ENCODE results near the gene RNF223.
"Not testable (repeated sequence)": the region's sequence is repeated elsewhere in the genome, so short reads cannot be mapped to it uniquely, and the experiment has no call there.

The RNF223 gene

DNA sequence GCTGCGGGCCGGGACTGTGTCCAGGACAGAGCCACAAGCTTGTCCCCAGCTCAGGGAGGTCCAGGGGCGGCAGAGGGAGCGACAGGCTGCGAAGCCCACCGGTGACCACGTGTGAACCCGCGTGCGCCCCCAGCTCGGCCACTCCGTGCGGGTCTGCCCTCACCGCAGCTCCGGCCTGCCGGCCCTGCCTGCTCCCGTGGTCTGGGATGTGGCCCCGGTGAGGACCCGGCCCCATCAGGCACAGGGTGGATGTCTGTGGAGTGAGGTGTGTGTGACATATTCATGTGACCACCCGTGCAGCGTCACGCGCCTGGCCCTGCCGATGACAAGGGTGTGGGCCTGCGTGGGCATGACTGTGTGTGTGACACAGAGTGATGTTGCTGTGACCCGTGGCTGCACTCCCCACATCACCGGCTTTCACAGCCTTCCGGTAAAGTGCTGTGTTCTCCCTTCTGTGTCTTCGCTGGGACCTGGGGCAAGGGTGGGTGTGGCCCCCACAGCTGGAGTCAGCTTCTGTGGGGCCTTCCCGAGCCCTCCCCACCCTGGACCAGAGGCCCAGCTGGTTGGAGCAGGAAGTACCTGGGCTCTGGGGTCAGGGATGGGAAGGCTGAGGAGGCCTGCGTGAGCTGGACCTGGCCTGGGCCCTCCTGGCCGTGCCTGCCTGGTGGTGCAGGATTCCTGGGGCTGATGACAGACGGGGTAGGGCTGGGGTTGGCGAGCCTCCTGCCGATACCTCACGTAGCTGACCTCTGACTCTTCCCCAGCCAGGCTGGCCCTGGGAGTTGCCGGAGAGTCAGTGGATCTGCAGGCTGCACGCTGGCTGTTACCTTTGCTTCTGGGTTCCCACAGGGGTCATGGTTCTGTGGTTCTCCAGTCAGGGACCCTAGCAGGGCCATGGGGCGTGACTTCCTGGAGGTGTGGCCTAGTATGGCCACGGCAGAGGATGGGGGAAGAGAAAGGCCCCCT is 4.1 kb downstream of the RNF223 start:
- no peak for DNase-seq

DNA sequence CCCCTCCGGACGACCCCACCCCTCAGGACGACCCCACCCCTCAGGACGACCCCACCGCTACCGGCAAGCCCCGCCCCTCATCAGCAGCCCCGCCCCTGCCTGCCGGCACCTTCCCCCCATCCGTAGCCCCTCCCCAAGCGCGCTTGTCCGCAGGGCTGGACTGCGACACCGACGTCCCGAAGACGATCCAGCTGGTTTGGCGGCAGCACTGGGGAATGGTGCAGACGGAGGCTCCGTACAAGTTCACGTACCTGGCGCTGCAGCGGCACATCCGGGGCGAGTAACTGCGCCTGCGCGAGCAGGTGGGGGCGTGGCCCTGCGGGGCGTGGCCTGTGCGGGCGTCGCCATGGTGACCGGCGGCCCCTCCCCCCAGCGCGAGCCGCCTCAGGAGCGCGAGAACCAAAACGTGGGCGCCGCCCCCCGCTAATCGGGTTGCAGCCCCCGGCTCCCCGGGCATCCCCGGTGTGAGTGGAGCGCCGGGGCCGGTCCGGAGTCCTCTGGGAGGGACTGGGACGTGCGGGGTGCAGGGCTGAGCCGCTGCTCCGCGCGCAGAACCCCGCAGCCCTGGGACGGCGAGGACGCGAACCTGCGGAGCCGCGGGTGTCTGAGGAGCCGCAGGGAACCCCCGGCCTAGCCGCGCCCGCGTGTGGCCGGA is 4.9 kb downstream of the RNF223 start:
- DNase-seq: peak; percentile 89

DNA sequence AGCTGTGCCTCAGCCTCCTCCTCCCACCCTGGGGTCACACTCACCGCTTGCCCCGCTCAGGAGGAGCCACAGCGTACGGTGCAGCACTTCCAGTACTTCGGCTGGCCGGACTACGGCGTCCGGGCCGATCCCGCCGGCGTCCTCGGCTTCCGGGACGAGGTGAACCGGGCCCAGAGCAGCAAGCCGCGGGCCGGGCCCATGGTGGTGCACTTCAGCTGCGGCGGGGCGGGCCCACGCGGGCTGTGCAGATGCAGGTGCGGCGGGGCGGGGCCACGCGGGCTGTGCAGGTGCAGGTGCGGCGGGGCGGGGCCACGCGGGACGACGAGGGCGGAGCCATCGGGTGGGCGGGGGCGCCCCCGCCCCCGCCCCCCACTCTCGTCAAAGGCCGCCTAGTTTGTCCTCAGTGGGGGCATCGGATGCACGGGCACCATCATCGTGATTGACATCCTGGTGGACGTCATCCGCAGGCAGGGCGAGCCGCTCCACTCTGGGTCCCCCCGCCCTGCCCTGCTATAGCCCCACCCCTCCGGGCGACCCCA is 5.5 kb downstream of the RNF223 start:
- no peak for DNase-seq

DNA sequence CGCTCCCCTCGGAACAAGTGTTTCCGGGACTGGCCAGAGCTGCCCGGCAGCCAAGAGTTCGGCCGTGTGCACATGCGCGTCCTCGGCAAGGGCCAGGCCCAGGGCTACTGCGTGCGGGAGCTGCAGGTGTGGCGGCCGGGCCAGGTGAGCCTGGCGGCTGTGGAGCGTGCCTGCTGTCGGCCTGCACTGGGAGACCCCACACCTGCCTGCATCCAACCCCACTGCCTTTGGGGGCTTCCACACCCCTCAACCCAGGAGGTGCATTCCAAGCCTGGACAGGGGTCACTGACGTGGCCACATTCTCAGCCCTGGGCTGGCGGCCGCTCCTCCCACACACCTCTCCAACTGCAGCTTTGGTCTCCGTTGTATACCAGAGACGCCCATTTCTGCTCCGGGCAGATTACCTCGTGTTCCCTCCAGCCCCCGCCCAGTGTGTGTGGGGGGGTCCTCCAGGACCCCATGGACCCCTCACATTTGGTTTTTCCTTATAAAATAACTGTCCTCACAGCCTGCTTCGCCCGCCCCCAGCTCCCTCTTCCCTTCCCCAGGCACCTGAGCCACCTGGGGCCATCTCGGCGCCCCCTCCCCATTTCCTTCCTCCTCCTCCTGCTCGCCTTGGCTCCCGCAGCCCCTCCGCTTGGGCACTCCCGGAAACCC is 6.1 kb downstream of the RNF223 start:
- no peak for DNase-seq

DNA sequence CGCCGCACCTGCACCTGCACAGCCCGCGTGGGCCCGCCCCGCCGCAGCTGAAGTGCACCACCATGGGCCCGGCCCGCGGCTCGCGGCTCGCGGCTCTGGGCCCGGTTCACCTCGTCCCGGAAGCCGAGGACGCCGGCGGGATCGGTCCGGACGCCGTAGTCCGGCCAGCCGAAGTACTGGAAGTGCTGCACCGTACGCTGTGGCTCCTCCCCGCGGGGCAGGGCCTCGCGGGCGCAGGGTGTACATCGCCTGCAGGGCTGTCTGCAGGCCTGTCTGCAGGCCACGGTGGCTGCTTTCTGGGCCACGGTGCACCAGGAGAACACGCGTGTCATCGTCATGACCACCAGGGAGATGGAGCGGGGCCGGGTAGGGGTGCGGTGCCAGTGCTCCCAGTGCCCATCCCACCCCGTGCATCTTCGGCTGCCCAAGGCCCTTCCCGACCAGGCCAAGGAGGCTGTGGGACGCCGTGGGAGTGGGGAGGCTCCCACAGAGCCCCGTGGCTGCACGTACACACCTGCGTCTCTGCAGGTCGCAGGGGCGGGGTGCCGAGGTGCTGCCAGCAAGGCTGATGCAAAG is 6.7 kb downstream of the RNF223 start:
- no peak for DNase-seq

DNA sequence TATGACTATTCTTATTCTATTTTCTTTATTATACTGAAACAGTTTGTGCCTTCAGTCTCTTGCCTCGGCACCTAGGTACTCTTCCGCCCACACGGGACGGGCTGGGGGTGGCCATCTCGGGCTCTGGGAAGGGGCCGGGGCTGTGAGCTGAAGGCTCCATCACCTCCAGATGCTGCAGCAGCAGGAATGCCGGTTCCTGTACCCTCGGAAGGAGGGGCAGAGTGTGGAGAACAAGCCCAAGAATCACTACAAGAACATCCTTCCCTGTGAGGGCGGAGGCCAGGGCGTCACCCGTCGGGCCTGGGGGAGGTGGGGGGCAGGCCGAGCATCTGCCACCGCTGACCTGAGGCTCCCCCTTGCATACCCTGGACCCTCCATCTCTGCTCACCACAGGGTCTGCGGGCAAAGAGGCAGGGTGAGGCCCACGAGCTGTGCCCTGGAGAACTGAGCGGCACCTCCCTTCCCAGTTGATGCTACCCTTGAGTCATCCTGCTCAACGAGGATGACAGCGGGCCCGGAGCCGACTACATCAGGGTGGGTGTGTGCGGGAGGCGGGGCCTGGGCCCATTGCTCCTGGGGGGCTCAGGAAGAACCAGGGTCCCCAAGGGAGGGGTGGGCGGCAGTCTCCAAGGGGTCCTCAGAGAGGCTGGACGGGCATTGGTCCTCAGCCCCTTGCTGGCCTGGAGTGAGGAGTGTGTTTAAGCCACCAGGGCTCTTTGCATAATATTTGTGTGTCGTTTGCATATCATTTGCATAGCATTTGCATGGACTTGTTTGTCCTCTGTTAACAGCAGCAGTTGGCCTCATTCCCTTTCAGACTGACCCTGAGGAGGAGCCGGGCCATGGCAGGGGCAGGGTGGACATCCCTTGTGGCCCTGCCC is 7.5 kb downstream of the RNF223 start:
- no peak for DNase-seq

DNA sequence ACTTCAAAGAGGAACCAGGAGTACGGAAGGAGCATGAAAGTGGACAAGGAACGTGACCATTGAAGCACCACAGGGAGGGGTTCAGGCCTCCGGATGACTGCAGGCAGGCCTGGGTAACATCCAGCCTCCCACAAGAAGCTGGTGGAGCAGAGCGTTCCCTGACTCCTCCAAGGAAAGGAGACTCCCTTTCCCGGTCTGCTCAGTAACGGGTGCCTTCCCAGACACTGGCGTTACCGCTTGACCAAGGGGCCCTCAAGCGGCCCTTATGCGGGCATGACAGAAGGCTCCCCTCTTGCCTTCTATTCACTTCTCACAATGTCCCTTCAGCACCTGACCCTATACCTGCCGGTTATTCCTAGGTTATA is 8.2 kb downstream of the RNF223 start:
- not testable (repeated sequence) for DNase-seq

DNA sequence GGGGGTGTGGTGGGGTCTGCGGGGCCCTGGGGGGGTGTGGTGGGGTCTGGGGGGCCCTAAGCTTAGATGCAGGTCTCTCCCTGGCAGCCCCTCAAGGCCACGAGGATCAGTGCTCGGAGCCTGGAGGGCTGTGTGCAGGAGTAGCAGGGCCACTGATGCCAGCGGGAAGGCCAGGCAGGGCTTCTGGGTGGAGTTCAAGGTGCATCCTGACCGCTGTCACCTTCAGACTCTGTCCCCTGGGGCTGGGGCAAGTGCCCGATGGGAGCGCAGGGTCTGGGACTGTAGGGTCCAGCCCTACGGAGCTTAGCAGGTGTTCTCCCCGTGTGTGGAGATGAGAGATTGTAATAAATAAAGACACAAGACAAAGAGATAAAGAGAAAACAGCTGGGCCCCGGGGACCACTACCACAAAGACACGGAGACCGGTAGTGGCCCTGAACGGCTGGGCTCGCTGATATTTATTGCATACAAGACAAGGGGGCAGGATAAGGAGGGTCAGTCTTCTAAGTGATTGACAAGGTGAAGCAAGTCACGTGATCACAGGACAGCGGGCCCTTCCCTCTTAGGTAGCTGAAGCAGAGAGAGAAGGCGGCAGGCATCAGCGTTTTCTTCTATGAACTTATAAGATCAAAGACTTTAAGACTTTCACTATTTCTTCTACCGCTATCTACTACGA is 8.7 kb downstream of the RNF223 start:
- DNase-seq: no peak

DNA sequence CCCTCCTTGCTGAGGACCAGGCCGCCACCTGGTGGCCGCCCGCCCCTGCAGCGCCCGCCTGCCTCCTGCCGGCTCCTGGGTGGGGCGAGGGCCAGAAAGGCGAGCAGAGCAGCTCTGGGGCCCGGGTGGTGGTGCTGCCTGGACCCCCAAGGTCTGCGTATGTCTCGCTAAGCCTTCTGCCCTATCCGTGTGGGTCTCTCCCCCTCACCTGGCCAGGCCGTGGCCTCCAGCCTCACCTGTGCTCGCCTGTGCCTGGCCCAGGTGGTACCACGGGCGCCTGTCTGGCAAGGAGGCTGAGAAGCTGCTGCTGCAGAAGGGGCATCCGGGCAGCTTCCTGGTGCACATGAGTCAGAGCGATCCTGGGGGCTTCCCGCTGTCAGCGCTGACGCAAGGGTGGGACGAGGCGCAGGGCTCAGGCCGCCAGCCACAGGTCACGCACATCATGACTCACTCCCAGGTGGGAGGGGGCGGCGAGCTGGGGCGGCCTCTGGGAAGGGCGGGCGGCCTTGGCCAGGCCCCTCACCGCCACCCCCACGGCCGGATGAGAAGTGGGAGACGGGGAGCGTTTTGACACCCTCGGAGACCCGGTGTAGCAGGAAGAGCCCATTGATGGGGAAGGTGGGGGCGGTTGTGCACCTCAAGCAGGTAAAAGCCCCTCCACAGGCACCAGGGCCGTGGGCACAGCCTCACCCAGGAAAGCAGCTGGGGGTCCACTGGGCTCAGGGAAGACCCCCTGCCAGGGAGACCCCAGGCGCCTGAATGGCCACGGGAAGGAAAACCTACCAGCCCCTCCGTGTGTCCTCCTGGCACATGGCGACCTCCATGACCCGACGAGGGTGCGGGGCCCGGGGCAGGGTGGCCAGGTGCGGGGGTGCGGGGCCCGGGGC is 9.9 kb downstream of the RNF223 start:
- DNase-seq: peak; percentile 88

DNA sequence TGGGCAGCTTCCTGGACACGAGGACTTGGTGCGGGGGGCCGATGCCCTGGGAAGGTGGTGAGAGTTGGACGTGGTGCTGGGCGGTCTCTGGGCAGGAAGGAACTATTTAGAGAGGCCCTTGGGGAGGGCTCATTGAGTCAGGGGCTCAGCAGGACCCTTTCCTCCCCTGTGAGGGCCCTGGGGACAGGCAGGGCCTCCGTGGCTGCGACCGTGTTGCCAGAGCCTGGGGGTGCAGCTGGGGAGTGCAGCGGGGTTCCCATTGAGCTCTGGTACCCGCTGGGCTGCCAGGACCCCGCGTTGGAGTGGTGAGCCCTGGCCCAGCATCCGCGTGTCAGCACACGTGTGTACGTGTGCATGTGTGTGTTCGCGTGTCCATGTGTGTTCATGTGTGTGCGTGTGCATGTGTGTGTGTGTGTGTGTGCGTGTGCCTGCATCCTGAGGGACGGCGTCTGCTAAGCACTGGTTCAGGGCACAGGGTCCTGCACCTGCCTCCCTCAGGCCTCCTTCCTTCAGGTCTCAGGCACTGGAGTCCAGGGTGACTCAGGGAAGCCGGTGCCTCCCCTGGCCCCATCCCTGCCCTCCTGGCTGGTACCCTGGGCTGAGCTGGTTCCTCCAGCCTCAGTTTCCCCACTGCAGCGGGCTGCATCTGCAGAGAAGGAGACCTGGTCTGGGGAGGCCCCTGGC is 10.7 kb downstream of the RNF223 start:
- no peak for DNase-seq

DNA sequence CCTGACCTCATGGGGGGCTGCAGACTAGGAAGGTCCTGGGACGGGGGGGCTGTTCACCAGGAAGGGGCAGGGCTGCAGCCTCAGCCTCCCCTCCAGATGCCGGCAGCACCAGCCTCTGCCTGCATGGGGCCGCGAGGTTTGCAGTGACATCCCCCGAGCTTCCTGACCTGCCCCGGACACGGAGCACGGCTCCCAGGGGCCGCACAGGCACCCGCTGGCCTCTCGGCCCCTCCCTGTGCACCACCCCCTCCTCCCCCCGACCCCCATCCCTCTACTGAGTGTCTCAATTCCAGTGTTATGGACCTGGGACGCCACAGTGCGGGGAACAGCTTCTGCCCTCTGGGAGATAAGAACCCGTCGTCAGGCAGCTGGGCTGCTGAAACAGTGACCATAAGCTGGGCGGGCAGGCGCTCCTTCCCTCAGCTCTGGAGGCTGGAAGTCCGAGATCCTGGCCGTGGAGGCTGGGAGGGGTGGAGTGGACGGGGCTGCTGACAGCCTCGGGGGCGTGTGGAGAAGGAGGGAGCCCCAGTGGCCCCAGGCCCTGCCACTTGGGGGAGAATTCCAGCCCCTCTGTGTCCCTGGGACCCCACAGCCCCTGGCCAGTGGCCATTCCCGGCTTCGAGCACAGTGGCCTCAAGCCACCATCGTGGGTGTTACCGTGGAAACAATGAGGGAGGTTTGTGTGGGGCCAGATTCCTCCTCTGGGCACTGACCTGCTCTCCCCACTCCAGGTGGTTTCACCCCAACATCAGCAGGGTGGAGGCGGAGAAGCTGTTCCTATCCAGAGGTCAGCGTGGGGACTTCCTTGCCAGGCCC is 11.6 kb downstream of the RNF223 start:
- DNase-seq: no peak

DNA sequence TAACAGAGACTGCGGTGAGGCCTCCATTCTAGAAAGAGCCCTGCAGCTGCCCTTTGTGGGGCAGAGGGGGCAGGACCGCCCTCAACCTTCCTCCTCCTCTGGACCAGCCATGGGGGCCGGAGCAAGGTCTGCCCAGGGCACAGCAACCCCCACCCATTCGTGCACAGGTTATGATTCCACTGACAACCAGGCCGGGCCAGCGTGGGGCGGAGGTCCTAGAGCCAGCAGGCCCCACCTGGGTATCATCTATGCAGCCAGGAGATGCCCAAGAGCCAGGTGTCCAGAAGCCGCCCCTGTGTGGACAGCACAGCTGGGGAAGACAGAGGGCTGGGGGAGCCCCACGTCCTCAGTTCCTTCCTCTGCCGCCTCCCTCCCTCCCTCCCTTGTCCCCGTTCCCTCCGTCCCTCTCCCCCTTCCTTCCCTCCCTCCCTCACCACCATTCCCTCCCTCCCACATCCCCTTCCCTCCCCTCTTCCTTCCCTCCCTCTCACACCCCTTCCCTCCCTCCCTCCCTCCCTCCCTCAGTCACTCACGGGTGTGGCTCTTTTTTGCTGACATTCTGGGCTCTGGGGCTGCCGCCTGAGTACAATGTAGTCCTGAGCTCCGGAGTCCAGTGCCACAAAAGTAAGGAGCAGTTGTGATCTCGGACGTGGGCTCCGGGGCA is 12.3 kb downstream of the RNF223 start:
- DNase-seq: no peak

DNA sequence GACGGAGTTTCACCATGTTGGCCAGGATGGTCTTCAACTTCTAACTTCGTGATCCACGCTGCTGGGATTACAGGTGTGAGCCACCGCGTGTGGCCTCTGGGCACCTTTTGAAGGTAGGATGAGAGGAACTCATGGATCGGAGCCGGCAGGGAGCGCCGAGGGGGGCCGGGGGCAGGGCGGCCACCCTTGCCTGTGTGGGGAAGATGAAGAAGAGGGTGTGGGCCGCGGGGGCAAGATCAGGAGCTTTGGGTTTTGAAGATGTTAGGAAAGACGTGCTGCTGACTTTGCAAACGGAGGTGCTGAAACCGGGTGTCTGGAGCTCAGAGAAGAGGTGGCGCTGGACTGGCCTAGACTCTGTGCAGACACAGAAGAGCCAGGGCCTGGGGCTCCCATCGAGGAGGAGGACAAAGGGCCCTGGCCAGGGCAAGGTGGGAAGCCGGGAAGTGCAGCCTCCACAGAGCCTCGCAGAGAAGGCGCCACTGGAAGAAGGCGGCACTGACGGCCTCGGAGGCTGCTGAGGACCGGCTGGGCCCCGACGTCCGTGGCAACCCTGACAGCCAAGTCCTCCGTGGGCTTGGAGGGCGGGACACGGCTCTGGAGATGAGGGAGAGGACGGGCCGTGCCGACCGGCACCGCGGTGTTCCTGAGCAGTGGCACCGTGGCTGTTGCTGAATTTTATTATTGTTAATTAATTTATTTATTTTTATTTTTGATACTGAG is 13.7 kb downstream of the RNF223 start:
- DNase-seq: no peak

DNA sequence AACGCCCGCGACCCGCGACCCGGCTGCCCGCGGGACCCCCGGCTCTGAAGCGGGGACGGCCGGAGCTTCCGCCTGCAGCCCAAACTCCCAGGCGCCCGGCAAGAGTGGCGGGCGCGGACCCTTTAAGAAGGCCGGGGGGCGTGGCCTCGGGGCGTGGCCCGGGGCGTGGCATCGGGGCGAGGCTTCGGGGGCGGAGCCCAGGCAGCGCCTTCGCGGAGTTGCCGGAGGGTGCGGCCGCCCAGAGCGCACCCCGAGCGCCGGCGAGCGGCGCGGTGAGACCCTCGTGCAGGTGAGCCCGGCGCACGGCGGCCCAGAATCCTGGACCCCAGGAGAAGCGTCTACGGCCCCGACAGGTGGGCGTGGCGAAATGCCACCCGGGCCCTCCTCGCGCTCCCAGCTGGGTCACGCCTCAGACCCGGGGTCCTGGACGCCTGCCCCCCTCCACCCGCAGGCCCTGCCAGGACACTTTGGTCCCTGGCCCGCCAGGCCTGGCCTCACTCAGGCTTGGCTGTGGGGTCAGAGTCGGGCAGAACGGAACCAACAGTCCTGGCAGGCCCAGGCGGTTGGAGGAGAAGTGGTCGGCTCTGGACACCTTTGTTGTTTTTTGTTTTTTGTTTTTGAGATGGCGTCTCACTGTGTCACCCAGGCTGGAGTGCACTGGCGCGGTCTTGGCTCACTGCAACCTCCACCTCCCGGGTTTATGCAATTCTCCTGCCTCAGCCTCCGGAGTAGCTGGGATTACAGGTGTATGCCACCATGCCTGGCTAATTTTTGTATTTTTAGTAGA is 14.4 kb downstream of the RNF223 start:
- DNase-seq: peak; percentile 92

DNA sequence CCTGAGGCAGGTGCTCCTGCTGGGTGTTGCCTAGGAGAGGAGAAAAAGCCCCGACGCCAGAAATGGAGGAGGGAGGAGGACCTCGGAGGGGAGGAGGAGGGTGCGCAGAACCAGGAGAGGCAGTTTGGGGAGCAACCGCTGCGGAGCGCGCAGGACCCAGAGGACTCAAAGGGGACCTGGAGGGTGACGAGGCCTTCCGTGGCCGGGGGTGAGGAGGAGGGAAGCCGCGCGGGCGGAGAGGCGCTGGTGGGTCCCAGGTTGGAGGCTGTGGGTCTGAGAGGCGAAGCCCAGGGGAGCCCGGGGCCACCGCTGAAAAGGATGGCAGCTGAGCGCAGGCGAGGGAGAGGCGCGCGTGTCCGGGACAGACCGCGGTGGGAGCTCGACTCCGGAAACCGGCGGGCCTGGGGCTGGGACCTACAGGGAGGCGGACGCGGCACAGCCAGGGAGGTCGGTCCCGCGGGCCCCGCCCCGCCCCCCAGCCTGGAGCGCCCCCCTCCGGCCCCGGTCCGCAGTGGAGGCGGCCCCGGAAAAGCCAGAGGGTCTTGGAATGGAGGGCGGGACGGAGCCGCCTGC is 15.1 kb downstream of the RNF223 start:
- DNase-seq: no peak

All from stimulated activated CD4-positive, alpha-beta T cell treated with anti-CD3 and anti-CD28 coated beads, Interleukin-4, amount 100 ng/mL, for 24 hours (primary cell).